ENCODE measurements around the gene UBL4A. TPM values are rescaled to one million over a fixed set of nuclear protein-coding genes. Genes with fewer than 3 reads are reported as not detected.

Gene UBL4A
- total RNA-seq, 1 experiment from 2014 or later, result 84.0 TPM

- H3K36me3 ChIP-seq (replicated peaks; ENCODE audit: control insufficient read depth, insufficient read depth, low read length), result no peaks in the 10 kb centered on the region
- no peak overlapping the region for H3K4me3 ChIP-seq (ENCODE audit: insufficient read depth, low read depth, low read length)
- no peaks in the 10 kb centered on the region for H3K27me3 ChIP-seq (ENCODE audit: control insufficient read depth, insufficient read depth, low read length)
- DNase-seq, result no peak
These were observed 8.3 kb upstream of the UBL4A start for GRCh38 chrX:154494715-154495114.

GRCh38 chrX:154490414-154491083 lies 4.1 kb upstream of the UBL4A start, which contains the start of gene SLC10A3:
TSS of gene SLC10A3 (minus strand) at chrX:154490629. CDS start at chrX:154488940, 1,689 bp downstream.
- Histone ChIP-seq H3K4me3 (ENCODE audit: insufficient read depth, low read depth, low read length) (peak within 1 kb of the TSS; percentile 50), H3K36me3 (replicated peaks; ENCODE audit: control insufficient read depth, insufficient read depth, low read length) (no peaks in the 10 kb centered on the region), H3K27me3 (ENCODE audit: control insufficient read depth, insufficient read depth, low read length) (no peaks in the 10 kb centered on the region)
- DNase-seq, result peak; percentile 98

GRCh38 chrX:154490021-154490413 lies 3.6 kb upstream of the UBL4A start:
- Histone ChIP-seq H3K4me3 (ENCODE audit: insufficient read depth, low read depth, low read length) (peak overlapping the region; percentile 45), H3K36me3 (replicated peaks; ENCODE audit: control insufficient read depth, insufficient read depth, low read length) (0 out of 2 replicates have a peak, but pooled peaks cover 1% of the 10 kb centered on the region), H3K27me3 (ENCODE audit: control insufficient read depth, insufficient read depth, low read length) (no peaks in the 10 kb centered on the region)
- DNase-seq, result peak; percentile 61

- peaks cover 2% of the 10 kb centered on the region; the same call in 1 of the 2 replicates for H3K36me3 ChIP-seq (replicated peaks; ENCODE audit: control insufficient read depth, insufficient read depth, low read length)
- DNase-seq, result no peak
- no peaks in the 10 kb centered on the region for H3K27me3 ChIP-seq (ENCODE audit: control insufficient read depth, insufficient read depth, low read length)
- no peak overlapping the region for H3K4me3 ChIP-seq (ENCODE audit: insufficient read depth, low read depth, low read length)
These were observed 2.8 kb upstream of the UBL4A start for GRCh38 chrX:154489182-154489581.

- DNase-seq, result peak; percentile 29
- no peaks in the 10 kb centered on the region for H3K27me3 ChIP-seq (ENCODE audit: control insufficient read depth, insufficient read depth, low read length)
- peaks cover 2% of the 10 kb centered on the region; the same call in 1 of the 2 replicates for H3K36me3 ChIP-seq (replicated peaks; ENCODE audit: control insufficient read depth, insufficient read depth, low read length)
- H3K4me3 ChIP-seq (ENCODE audit: insufficient read depth, low read depth, low read length), result no peak overlapping the region
These were observed 2.1 kb upstream of the UBL4A start for GRCh38 chrX:154488336-154489075.

GRCh38 chrX:154487518-154488290 lies 1.3 kb upstream of the UBL4A start:
- Histone ChIP-seq H3K36me3 (replicated peaks; ENCODE audit: control insufficient read depth, insufficient read depth, low read length) (peaks cover 2% of the 10 kb centered on the region; the same call in 1 of the 2 replicates), H3K27me3 (ENCODE audit: control insufficient read depth, insufficient read depth, low read length) (no peaks in the 10 kb centered on the region), H3K4me3 (ENCODE audit: insufficient read depth, low read depth, low read length) (no peak overlapping the region)
- peak; percentile 30 for DNase-seq

- DNase-seq, result peak; percentile 74
- Histone ChIP-seq H3K4me3 (ENCODE audit: insufficient read depth, low read depth, low read length) (peak overlapping the region; percentile 66), H3K36me3 (replicated peaks; ENCODE audit: control insufficient read depth, insufficient read depth, low read length) (peaks cover 2% of the 10 kb centered on the region; the same call in 1 of the 2 replicates), H3K27me3 (ENCODE audit: control insufficient read depth, insufficient read depth, low read length) (no peaks in the 10 kb centered on the region)
These were observed 391 bp downstream of the UBL4A start for GRCh38 chrX:154486052-154486395.

- peaks cover 2% of the 10 kb centered on the region; the same call in 1 of the 2 replicates for H3K36me3 ChIP-seq (replicated peaks; ENCODE audit: control insufficient read depth, insufficient read depth, low read length)
- no peaks in the 10 kb centered on the region for H3K27me3 ChIP-seq (ENCODE audit: control insufficient read depth, insufficient read depth, low read length)
- H3K4me3 ChIP-seq (ENCODE audit: insufficient read depth, low read depth, low read length), result peak overlapping the region; percentile 66
- DNase-seq, result no peak
These were observed 1.0 kb downstream of the UBL4A start for GRCh38 chrX:154485150-154486051.

- no peak overlapping the region for H3K4me3 ChIP-seq (ENCODE audit: insufficient read depth, low read depth, low read length)
- peaks cover 2% of the 10 kb centered on the region; the same call in 1 of the 2 replicates for H3K36me3 ChIP-seq (replicated peaks; ENCODE audit: control insufficient read depth, insufficient read depth, low read length)
- H3K27me3 ChIP-seq (ENCODE audit: control insufficient read depth, insufficient read depth, low read length), result no peaks in the 10 kb centered on the region
- no peak for DNase-seq
These were observed 1.9 kb downstream of the UBL4A start for GRCh38 chrX:154484255-154485149.

- H3K27me3 ChIP-seq (ENCODE audit: control insufficient read depth, insufficient read depth, low read length), result no peaks in the 10 kb centered on the region
- peaks cover 2% of the 10 kb centered on the region; the same call in 1 of the 2 replicates for H3K36me3 ChIP-seq (replicated peaks; ENCODE audit: control insufficient read depth, insufficient read depth, low read length)
- DNase-seq, result no peak
- H3K4me3 ChIP-seq (ENCODE audit: insufficient read depth, low read depth, low read length), result no peak overlapping the region
These were observed 3.1 kb downstream of the UBL4A start for GRCh38 chrX:154483325-154483724.

GRCh38 chrX:154482786-154483185 lies 3.6 kb downstream of the UBL4A start:
- Histone ChIP-seq H3K4me3 (ENCODE audit: insufficient read depth, low read depth, low read length) (no peak overlapping the region), H3K27me3 (ENCODE audit: control insufficient read depth, insufficient read depth, low read length) (no peaks in the 10 kb centered on the region), H3K36me3 (replicated peaks; ENCODE audit: control insufficient read depth, insufficient read depth, low read length) (peaks cover 2% of the 10 kb centered on the region; the same call in 1 of the 2 replicates)
- no peak for DNase-seq

GRCh38 chrX:154481911-154482601 lies 4.4 kb downstream of the UBL4A start:
- Histone ChIP-seq H3K4me3 (ENCODE audit: insufficient read depth, low read depth, low read length) (no peak overlapping the region), H3K27me3 (ENCODE audit: control insufficient read depth, insufficient read depth, low read length) (no peaks in the 10 kb centered on the region), H3K36me3 (replicated peaks; ENCODE audit: control insufficient read depth, insufficient read depth, low read length) (peaks cover 2% of the 10 kb centered on the region; the same call in 1 of the 2 replicates)
- no peak for DNase-seq

Data from H7 (cell line).